Lung (tissue), 16 donors: ENCODE measurements around the gene REEP3. TPM values are rescaled to one million over a fixed set of nuclear protein-coding genes. Genes with fewer than 3 reads are reported as not detected.

ENCODE experiments used
- ATAC-seq: fragments of 200-7000 bp; cut with Tn5 transposase; one replicate; pipeline ENCODE4 v1.9.1; 2020; ENCODE audit warnings: moderate number of reproducible peaks; ENCODE audit not compliant: insufficient read depth, low FRiP score
- DNase-seq, 3 donors: peaks; one replicate each; pipeline ENCODE4 v3.0.0-alpha.2; 2013 to 2017
- H3K27ac ChIP-seq, 2 donors: one replicate each; pipeline ENCODE4 v1.5.1; 2013; ENCODE audit warnings: mild to moderate bottlenecking in 2 of 2, moderate library complexity in 2 of 2, control low read depth in 1 of 2, inconsistent platforms in 1 of 2, low read depth in 1 of 2, low read length in 1 of 2
- H3K27me3 ChIP-seq, 3 donors: one replicate each; pipeline ENCODE4 v1.5.1; 2013; ENCODE audit warnings: low read length in 2 of 3; ENCODE audit not compliant: control insufficient read depth in 3 of 3, insufficient read depth in 3 of 3
- H3K36me3 ChIP-seq, 4 donors: one replicate each; pipeline ENCODE4 v1.5.1; 2013; ENCODE audit warnings: low read length in 4 of 4, mild to moderate bottlenecking in 1 of 4, moderate library complexity in 1 of 4; ENCODE audit not compliant: control insufficient read depth in 4 of 4, insufficient read depth in 4 of 4
- H3K4me1 ChIP-seq, 5 donors: one replicate each; pipeline ENCODE4 v1.5.1; 2013; ENCODE audit warnings: low read length in 5 of 5, mild to moderate bottlenecking in 2 of 5, moderate library complexity in 1 of 5; ENCODE audit not compliant: control insufficient read depth in 5 of 5, insufficient read depth in 5 of 5
- H3K4me3 ChIP-seq: one replicate; pipeline ENCODE4 v1.5.1; 2013; ENCODE audit warnings: mild to moderate bottlenecking, control low read depth, moderate library complexity
- H3K9ac ChIP-seq, 2 donors: one replicate each; pipeline ENCODE4 v1.5.1; 2013; ENCODE audit warnings: low read length in 2 of 2, control low read depth in 1 of 2; ENCODE audit not compliant: insufficient read depth in 1 of 2
- H3K9me3 ChIP-seq, 4 donors: one replicate each; pipeline ENCODE4 v1.5.1; 2013; ENCODE audit warnings: low read length in 3 of 4, mild to moderate bottlenecking in 1 of 4, moderate library complexity in 1 of 4; ENCODE audit not compliant: control insufficient read depth in 4 of 4, insufficient read depth in 3 of 4
- WGBS, 2 donors: extraction: QIAGEN DNeasy Blood & Tissue Kit; methylation state at CpG; one replicate each; pipeline ENCODE4 v1.1.7; 2013; 5-methylcytosine and 5-hydroxymethylcytosine counted together
- long read RNA-seq, 5 donors: transcript quantifications; one replicate each; lab custom pipeline, GENCODE V29; 2026
- polyA plus RNA-seq, 2 donors: library from polyadenylated mRNA; stranded (reverse); fragments of 200-250 nt; gene quantifications; one replicate each; pipeline ENCODE4 v1.2.1, GENCODE V29; 2013
- total RNA-seq, 2 donors: library from RNA; depleted of rRNA in 1 of 2; stranded (reverse); fragments of >200 nt in 1 of 2; gene quantifications; one replicate each; pipeline ENCODE4 v1.2.1, GENCODE V29; 2014 to 2021
- TF ChIP-seq, protein P1 (sequence below): IDR thresholded peaks from 2 replicates; pipeline ENCODE4 v1.5.1; 2012; ENCODE audit warnings: mild to moderate bottlenecking; ENCODE audit errors: control extremely low read depth, extremely low read depth
- donor health status: control.
- donor health status: control.
- donor health status: Bipolar disorder and iron deficiency.
- donor health status: healthy.
- donor health status: DM: yes; HTN: yes; CAD: no.

Gene REEP3, protein sequence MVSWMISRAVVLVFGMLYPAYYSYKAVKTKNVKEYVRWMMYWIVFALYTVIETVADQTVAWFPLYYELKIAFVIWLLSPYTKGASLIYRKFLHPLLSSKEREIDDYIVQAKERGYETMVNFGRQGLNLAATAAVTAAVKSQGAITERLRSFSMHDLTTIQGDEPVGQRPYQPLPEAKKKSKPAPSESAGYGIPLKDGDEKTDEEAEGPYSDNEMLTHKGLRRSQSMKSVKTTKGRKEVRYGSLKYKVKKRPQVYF
- total RNA-seq = 10 to 100 TPM; 34.7 to 45.9 TPM
- polyA plus RNA-seq = 10 to 100 TPM; 11.5 to 14.2 TPM
- long read RNA-seq, donor 1, full-length matches to known transcripts = 11 of 11 reads
- long read RNA-seq, donor 1, partial matches to known transcripts = 0 of 11 reads
- long read RNA-seq, donor 1, other reads (novel, unspliced or antisense) = 0 of 11 reads
- long read RNA-seq, donor 2, full-length matches to known transcripts = 1 of 7 reads
- long read RNA-seq, donor 2, partial matches to known transcripts = 6 of 7 reads
- long read RNA-seq, donor 2, other reads (novel, unspliced or antisense) = 0 of 7 reads
- long read RNA-seq, donor 3, full-length matches to known transcripts = 8 of 8 reads
- long read RNA-seq, donor 3, partial matches to known transcripts = 0 of 8 reads
- long read RNA-seq, donor 3, other reads (novel, unspliced or antisense) = 0 of 8 reads
- long read RNA-seq, donor 4, full-length matches to known transcripts = 1 of 27 reads
- long read RNA-seq, donor 4, partial matches to known transcripts = 26 of 27 reads
- long read RNA-seq, donor 4, other reads (novel, unspliced or antisense) = 0 of 27 reads
- long read RNA-seq, donor 5, full-length matches to known transcripts = 5 of 16 reads
- long read RNA-seq, donor 5, partial matches to known transcripts = 11 of 16 reads
- long read RNA-seq, donor 5, other reads (novel, unspliced or antisense) = 0 of 16 reads

DNA sequence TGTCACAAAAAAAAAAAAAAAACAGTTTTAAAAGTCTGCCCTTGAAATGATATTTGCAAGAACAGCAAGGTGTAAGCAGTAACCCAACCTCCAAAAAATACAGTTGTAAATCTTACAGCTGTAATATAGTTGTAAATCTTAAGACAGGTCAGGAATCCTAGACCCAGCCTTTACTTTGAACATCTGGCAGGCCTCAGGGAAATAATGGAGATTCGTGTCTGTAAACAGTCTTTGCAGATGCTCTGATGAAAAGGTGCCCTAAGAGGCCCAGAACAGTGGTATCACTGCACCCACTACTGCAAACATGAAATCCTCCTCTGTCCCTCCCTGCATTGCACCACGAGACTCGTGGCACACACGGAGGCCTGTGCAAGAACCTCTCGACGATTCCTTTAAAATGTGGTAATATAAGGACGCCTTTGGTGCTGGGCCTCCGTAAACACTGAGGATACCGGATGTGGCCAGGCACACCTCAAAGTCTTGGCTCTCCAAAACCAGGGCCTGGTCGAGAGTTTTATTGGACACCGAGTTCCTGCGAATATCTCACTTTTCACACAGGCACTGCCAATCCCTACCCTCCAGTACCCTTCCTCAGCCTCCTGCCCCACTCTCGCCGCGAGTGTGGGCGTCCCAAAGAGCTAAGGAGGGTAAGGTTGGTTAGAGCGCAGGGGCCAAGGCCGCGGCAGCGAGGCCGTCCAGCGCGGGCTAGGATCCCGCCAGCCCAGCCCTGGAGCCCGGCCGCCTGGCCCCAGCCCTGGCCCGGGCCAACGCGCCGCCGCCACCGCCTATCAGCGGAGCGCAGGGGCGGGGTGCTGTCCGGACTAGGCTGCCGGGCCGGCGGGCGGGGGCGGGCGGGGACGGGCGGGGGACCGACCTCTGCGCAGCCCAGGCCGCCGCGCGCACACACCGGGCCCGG is at the start of gene REEP3:
TSS of gene REEP3 (plus strand) at position 902 of the 916 bp plus-strand sequence. CDS start 145 bp downstream, outside the sequence.
- 6 to 7% methylated on average over 33 to 51 of the region's 52 CpGs for WGBS, 2 donors
- Histone ChIP-seq H3K36me3 (no peaks in the 10 kb centered on the region), H3K27me3 (no peaks in the 10 kb centered on the region), H3K4me3 (peak within 1 kb of the TSS; percentile 96), H3K9ac (peak within 1 kb of the TSS; percentile 88 to 90), H3K27ac (peak within 1 kb of the TSS; percentile 99 to 100), H3K9me3 (peaks cover 0 to 3% (median 0%) of the 10 kb centered on the region in 4 donors), H3K4me1 (peaks cover 0 to 19% (median 7%) of the 10 kb centered on the region in 5 donors)
- TF ChIP-seq, protein P1, sequence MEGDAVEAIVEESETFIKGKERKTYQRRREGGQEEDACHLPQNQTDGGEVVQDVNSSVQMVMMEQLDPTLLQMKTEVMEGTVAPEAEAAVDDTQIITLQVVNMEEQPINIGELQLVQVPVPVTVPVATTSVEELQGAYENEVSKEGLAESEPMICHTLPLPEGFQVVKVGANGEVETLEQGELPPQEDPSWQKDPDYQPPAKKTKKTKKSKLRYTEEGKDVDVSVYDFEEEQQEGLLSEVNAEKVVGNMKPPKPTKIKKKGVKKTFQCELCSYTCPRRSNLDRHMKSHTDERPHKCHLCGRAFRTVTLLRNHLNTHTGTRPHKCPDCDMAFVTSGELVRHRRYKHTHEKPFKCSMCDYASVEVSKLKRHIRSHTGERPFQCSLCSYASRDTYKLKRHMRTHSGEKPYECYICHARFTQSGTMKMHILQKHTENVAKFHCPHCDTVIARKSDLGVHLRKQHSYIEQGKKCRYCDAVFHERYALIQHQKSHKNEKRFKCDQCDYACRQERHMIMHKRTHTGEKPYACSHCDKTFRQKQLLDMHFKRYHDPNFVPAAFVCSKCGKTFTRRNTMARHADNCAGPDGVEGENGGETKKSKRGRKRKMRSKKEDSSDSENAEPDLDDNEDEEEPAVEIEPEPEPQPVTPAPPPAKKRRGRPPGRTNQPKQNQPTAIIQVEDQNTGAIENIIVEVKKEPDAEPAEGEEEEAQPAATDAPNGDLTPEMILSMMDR = no peak
- ATAC-seq (peak; percentile 87), DNase-seq (peak in 1 of 3 donors; percentile 69)

DNA sequence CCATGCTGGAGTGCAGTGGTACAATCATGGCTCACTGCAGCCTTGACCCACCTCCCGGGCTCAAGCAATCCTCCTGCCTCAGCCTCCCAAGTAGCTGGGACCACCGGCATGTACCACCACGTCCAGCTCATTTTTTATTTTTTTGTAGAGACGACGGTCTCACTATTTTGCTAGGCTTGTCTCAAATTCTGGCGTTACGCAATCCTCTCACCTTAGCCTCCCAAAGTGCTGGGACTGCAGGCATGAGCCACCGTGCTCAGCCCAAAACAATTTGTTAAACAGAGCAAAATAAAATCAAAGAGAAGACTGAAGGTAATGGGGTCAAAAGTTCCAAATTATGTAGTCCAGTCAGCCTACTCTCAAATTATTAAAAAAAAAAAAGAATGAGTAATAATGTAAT is 46.7 kb upstream of the REEP3 start:
- no peaks in the 10 kb centered on the region for H3K27me3 ChIP-seq
- DNase-seq (no peak), ATAC-seq (no peak)
- H3K36me3 ChIP-seq = no peaks in the 10 kb centered on the region
- TF ChIP-seq, protein P1 = no peak
- no peaks in the 10 kb centered on the region for H3K9me3 ChIP-seq
- 90 to 92% methylated on average over 8 of the region's 8 CpGs for WGBS, 2 donors
- H3K4me3 ChIP-seq = no peak overlapping the region
- H3K4me1 ChIP-seq = peaks cover 0 to 6% (median 0%) of the 10 kb centered on the region in 5 donors
- no peak overlapping the region for H3K27ac ChIP-seq
- no peak overlapping the region for H3K9ac ChIP-seq

DNA sequence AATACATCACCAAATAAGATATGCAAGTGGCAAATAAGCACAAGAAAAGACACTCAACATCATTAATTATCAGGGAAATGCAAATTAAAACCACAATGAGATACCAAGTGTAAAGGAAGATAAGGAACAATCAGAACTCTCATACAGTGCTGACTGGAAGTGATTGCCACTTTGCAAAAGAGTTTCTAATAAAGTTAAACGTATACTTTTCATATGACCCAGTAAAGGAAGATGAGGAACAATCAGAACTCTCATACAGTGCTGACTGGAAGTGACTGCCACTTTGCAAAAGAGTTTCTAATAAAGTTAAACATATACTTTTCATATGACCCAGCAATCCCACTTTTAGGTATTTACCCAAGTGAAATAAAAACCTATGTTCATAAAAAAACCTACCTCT is 43.3 kb upstream of the REEP3 start:
- Histone ChIP-seq H3K27me3 (no peaks in the 10 kb centered on the region), H3K4me1 (peaks cover 0 to 7% (median 5%) of the 10 kb centered on the region in 5 donors), H3K27ac (no peak overlapping the region), H3K9ac (no peak overlapping the region), H3K9me3 (no peaks in the 10 kb centered on the region), H3K4me3 (no peak overlapping the region), H3K36me3 (no peaks in the 10 kb centered on the region)
- no peak for ATAC-seq
- DNase-seq = no peak
- TF ChIP-seq, protein P1 = no peak
- WGBS, 2 donors = 42% methylated on average over 1 of the region's 1 CpG
